DOHH2 (cell line): Measurements from ENCODE around the gene CRNKL1.

Source experiments
- H3F3A ChIP-seq: fragments of 200-600 bp; sonication (generic), shearing (Covaris generic); 2 replicates; pipeline ENCODE4 v1.6.0; 2016; ENCODE audit warnings: antibody characterized with exemption, mild to moderate bottlenecking; ENCODE audit not compliant: control insufficient read depth, insufficient read depth
- H3K27ac ChIP-seq: fragments of 200-600 bp; sonication (generic); 2 replicates; pipeline ENCODE4 v1.5.1; 2014; ENCODE audit warnings: low read depth, mild to moderate bottlenecking, low read length, moderate library complexity
- H3K27me3 ChIP-seq: fragments of 200-600 bp; sonication (generic); 2 replicates; pipeline ENCODE4 v1.6.1; 2014; ENCODE audit warnings: mild to moderate bottlenecking, low read length, mixed read lengths; ENCODE audit not compliant: control insufficient read depth
- H3K36me3 ChIP-seq: fragments of 200-600 bp; sonication (generic); 2 replicates; pipeline ENCODE4 v1.6.1; 2014; ENCODE audit warnings: mild to moderate bottlenecking, low read length, moderate library complexity, mixed read lengths; ENCODE audit not compliant: control insufficient read depth
- H3K4me1 ChIP-seq: fragments of 200-600 bp; sonication (generic); 2 replicates; pipeline ENCODE4 v1.6.1; 2014; ENCODE audit warnings: mild to moderate bottlenecking, low read length, mixed read lengths; ENCODE audit not compliant: control insufficient read depth
- H3K4me2 ChIP-seq: fragments of 200-600 bp; sonication (generic); 2 replicates; pipeline ENCODE4 v1.6.0; 2014; ENCODE audit warnings: mild to moderate bottlenecking, low read length, moderate library complexity
- H3K4me3 ChIP-seq: fragments of 200-600 bp; sonication (generic); 2 replicates; pipeline ENCODE4 v1.5.1; 2014; ENCODE audit warnings: mild to moderate bottlenecking, low read length, mixed read lengths
- H3K79me2 ChIP-seq: fragments of 200-600 bp; sonication (generic); 2 replicates; pipeline ENCODE4 v1.6.1; 2014; ENCODE audit warnings: mild to moderate bottlenecking, low read length, mixed read lengths; ENCODE audit not compliant: control insufficient read depth
- H3K9me2 ChIP-seq: fragments of 200-600 bp; sonication (generic); replicated peaks from 2 replicates; pipeline ENCODE4 v1.6.1; 2014; ENCODE audit warnings: mild to moderate bottlenecking, low read length, mixed read lengths; ENCODE audit not compliant: control insufficient read depth
- H3K9me3 ChIP-seq: fragments of 200-600 bp; sonication (generic); 2 replicates; pipeline ENCODE4 v1.6.1; 2014; ENCODE audit warnings: antibody characterized with exemption, low read length, mixed read lengths; ENCODE audit not compliant: control insufficient read depth, insufficient read depth
- H4K20me1 ChIP-seq: fragments of 200-600 bp; sonication (generic); 2 replicates; pipeline ENCODE4 v1.6.0; 2014; ENCODE audit warnings: low read depth, mild to moderate bottlenecking, antibody characterized with exemption, low read length, moderate library complexity; ENCODE audit not compliant: control insufficient read depth, insufficient read depth
- EZH2phosphoT487 ChIP-seq: fragments of 200-600 bp; sonication (generic); IDR thresholded peaks from 2 replicates; pipeline ENCODE4 v1.6.1; 2017; ENCODE audit warnings: borderline replicate concordance, mild to moderate bottlenecking, antibody characterized with exemption, low read length, moderate library complexity, mixed read lengths
- TF ChIP-seq, protein P1 (sequence below): fragments of 200-600 bp; sonication (generic); IDR thresholded peaks from one replicate; pipeline ENCODE4 v1.5.1; 2014; ENCODE audit warnings: antibody characterized with exemption, mild to moderate bottlenecking, low read depth, low read length; ENCODE audit not compliant: poor library complexity, severe bottlenecking

CRNKL1 gene

DNA sequence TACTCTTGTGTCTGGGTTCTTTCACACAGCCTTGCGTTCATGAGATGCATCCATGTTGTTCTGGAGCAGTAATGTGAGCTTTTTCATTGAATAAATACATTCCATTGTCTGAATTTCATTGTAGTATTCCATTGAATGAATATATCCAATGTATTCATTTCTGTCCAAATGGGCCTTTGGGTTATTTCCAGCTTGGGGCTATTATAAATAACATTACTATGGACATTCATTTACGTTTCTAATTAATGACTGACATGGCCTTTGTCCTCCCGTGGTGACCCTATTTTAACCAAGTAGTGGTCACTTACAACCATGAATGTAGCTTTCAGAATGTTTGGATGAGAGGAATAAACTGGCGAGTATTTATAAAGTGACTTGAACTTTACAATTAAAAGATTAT lies 65.2 kb downstream of the CRNKL1 start:
- Histone ChIP-seq H3K9me3 (no peaks in the 10 kb centered on the region), H3K36me3 (no peaks in the 10 kb centered on the region), H3K9me2 (no peaks in the 10 kb centered on the region), H3F3A (no peaks in the 10 kb centered on the region), H4K20me1 (no peaks in the 10 kb centered on the region), H3K79me2 (no peaks in the 10 kb centered on the region), H3K4me3 (no peak overlapping the region), H3K4me2 (no peak overlapping the region), H3K4me1 (no peaks in the 10 kb centered on the region), H3K27ac (no peak overlapping the region), H3K27me3 (0 out of 2 replicates have a peak, but pooled peaks cover 4% of the 10 kb centered on the region)
- TF ChIP-seq, protein P1, sequence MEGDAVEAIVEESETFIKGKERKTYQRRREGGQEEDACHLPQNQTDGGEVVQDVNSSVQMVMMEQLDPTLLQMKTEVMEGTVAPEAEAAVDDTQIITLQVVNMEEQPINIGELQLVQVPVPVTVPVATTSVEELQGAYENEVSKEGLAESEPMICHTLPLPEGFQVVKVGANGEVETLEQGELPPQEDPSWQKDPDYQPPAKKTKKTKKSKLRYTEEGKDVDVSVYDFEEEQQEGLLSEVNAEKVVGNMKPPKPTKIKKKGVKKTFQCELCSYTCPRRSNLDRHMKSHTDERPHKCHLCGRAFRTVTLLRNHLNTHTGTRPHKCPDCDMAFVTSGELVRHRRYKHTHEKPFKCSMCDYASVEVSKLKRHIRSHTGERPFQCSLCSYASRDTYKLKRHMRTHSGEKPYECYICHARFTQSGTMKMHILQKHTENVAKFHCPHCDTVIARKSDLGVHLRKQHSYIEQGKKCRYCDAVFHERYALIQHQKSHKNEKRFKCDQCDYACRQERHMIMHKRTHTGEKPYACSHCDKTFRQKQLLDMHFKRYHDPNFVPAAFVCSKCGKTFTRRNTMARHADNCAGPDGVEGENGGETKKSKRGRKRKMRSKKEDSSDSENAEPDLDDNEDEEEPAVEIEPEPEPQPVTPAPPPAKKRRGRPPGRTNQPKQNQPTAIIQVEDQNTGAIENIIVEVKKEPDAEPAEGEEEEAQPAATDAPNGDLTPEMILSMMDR: no peak
- no peak for TF ChIP-seq EZH2phosphoT487

DNA sequence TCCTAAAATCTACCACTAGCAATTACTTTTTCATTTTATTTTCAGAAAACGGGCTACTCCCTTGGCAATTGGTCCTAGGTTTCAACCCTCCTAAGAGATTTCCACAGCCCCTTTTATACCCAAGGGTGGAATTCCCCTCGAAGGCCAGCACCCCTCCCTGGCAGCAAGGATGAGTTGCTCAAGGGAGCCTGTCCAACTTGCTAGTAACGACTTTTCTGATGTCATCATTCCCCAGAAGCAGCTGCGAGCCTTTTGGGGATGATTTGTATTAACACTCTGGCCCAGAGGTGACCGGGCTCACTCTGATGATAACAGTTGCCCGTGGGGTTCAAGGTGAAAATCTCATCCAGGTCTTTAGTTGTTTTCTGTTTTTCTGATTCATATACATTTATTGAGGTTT lies 65.8 kb downstream of the CRNKL1 start:
- Histone ChIP-seq H3K79me2 (no peaks in the 10 kb centered on the region), H3K27ac (no peak overlapping the region), H3K36me3 (no peaks in the 10 kb centered on the region), H3F3A (no peaks in the 10 kb centered on the region), H3K4me2 (no peak overlapping the region), H3K9me2 (no peaks in the 10 kb centered on the region), H3K4me3 (no peak overlapping the region), H3K9me3 (no peaks in the 10 kb centered on the region), H4K20me1 (no peaks in the 10 kb centered on the region), H3K27me3 (0 out of 2 replicates have a peak, but pooled peaks cover 4% of the 10 kb centered on the region), H3K4me1 (no peaks in the 10 kb centered on the region)
- TF ChIP-seq, protein P1: no peak
- no peak for TF ChIP-seq EZH2phosphoT487
